ENCODE results near the gene OR6C68.

DNA sequence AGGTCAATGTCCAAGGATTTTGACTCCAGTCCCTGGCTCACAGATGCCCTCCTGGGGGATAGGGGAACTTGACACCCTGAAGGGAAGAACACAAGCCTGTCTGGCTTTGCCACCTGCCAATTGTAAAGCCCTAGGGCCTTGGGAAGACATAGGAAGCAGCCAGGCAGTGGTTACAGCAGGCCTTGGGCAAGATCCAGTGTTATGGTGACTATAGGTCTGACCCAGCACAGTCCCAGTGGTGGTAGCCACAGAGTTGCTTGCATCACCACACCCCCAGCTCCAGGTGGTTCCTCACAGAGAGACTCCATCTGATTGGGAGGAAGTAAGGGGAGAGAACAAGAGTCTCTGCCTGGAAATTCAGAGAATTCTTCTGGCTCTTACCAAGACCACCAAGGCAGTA is 24.2 kb downstream of the OR6C68 start:
- TF ChIP-seq CTCF (IDR thresholded peaks at IDR 0.05), result no peak
- no peak for TF ChIP-seq POLR2A (IDR thresholded peaks at IDR 0.05)
